ENCODE measurements around the gene SKA3. TPM values are rescaled to one million over a fixed set of nuclear protein-coding genes. Genes with fewer than 3 reads are reported as not detected.

SKA3 gene
- total and polyA plus RNA-seq, 2 of the 13 experiments (the other 11 are each of a cell fraction or from before 2014, with no cell fraction given): 7.2 to 10.8 TPM

DNA sequence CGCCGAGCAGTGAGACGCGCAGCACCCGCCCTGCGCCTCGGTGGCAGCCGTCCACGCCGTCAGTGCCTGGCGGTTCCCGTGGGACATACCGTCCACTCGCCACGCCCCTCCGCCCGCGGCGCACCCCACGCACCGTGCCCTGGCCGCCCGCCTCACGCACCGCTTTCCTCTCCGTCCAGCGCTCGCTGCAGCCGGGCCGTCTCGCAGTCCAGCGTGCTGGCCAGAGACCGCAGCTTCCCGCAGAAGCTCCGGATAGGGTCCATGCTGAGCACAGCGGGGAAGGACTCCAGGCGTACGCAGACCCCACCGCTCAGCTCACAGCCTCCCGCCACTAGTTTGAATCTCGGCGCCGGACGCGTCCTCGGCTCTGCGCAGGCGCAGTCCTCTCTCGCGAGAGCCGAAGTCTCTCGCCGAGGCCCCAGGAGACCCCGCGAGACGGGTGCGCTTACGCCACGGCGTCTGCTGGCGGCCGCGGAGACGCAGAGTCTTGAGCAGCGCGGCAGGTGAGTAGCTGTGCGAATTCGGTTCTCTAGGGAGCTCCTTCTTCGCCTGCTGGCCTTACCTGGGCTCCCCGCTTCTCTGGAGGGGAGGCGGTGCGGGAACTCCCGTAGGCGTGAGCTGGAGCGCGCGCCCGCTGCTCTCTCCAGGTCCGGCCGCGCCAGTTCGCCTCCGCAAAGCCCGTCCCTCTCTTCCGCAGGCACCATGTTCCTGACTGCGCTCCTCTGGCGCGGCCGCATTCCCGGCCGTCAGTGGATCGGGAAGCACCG lies at the start of gene SKA3, which contains the start of gene MRPL57 (continued):
- TF ChIP-seq, protein P1, sequence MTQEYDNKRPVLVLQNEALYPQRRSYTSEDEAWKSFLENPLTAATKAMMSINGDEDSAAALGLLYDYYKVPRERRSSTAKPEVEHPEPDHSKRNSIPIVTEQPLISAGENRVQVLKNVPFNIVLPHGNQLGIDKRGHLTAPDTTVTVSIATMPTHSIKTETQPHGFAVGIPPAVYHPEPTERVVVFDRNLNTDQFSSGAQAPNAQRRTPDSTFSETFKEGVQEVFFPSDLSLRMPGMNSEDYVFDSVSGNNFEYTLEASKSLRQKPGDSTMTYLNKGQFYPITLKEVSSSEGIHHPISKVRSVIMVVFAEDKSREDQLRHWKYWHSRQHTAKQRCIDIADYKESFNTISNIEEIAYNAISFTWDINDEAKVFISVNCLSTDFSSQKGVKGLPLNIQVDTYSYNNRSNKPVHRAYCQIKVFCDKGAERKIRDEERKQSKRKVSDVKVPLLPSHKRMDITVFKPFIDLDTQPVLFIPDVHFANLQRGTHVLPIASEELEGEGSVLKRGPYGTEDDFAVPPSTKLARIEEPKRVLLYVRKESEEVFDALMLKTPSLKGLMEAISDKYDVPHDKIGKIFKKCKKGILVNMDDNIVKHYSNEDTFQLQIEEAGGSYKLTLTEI (CRISPR knock-in tag; conservative IDR thresholded peaks at IDR 0.05): no peak
- TF ChIP-seq, protein P2, sequence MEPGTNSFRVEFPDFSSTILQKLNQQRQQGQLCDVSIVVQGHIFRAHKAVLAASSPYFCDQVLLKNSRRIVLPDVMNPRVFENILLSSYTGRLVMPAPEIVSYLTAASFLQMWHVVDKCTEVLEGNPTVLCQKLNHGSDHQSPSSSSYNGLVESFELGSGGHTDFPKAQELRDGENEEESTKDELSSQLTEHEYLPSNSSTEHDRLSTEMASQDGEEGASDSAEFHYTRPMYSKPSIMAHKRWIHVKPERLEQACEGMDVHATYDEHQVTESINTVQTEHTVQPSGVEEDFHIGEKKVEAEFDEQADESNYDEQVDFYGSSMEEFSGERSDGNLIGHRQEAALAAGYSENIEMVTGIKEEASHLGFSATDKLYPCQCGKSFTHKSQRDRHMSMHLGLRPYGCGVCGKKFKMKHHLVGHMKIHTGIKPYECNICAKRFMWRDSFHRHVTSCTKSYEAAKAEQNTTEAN (CRISPR knock-in tag; conservative IDR thresholded peaks at IDR 0.05): peak; percentile 29; the same call in 1 of the 2 replicates
- TF ChIP-seq ZFP91 (CRISPR knock-in tag; IDR thresholded peaks at IDR 0.05; ENCODE audit: borderline replicate concordance): peak; percentile 88
- peak; percentile 92; the same call in 1 of the 2 replicates for TF ChIP-seq ZNF773 (CRISPR knock-in tag; IDR thresholded peaks at IDR 0.05; ENCODE audit: borderline replicate concordance)
- TF ChIP-seq ZNF30 (CRISPR knock-in tag; IDR thresholded peaks at IDR 0.05): 0 out of 2 replicates have a peak, but pooled peaks have one; percentile 51
- TF ChIP-seq HOXA7 (CRISPR knock-in tag; IDR thresholded peaks at IDR 0.05): peak; percentile 92; the same call in 1 of the 2 replicates
- TF ChIP-seq, protein P3, sequence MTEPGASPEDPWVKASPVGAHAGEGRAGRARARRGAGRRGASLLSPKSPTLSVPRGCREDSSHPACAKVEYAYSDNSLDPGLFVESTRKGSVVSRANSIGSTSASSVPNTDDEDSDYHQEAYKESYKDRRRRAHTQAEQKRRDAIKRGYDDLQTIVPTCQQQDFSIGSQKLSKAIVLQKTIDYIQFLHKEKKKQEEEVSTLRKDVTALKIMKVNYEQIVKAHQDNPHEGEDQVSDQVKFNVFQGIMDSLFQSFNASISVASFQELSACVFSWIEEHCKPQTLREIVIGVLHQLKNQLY (CRISPR knock-in tag; IDR thresholded peaks at IDR 0.05): no peak; the same call in 1 of the 2 replicates
- no peak; the same call in 1 of the 2 replicates for TF ChIP-seq ZBED4 (CRISPR knock-in tag; IDR thresholded peaks at IDR 0.05; ENCODE audit: borderline replicate concordance)
- peak; percentile 74 for TF ChIP-seq ZFP90 (CRISPR knock-in tag; IDR thresholded peaks at IDR 0.05; ENCODE audit: borderline replicate concordance)
- no peak for TF ChIP-seq ZNF597 (CRISPR knock-in tag; IDR thresholded peaks at IDR 0.05)
- TF ChIP-seq, protein P4, sequence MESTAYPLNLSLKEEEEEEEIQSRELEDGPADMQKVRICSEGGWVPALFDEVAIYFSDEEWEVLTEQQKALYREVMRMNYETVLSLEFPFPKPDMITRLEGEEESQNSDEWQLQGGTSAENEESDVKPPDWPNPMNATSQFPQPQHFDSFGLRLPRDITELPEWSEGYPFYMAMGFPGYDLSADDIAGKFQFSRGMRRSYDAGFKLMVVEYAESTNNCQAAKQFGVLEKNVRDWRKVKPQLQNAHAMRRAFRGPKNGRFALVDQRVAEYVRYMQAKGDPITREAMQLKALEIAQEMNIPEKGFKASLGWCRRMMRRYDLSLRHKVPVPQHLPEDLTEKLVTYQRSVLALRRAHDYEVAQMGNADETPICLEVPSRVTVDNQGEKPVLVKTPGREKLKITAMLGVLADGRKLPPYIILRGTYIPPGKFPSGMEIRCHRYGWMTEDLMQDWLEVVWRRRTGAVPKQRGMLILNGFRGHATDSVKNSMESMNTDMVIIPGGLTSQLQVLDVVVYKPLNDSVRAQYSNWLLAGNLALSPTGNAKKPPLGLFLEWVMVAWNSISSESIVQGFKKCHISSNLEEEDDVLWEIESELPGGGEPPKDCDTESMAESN (CRISPR knock-in tag; conservative IDR thresholded peaks at IDR 0.05): peak; percentile 95
- TF ChIP-seq GPN1 (CRISPR knock-in tag; IDR thresholded peaks at IDR 0.05; ENCODE audit: borderline replicate concordance): no peak
